B cell (primary cell): ENCODE measurements around the gene PROC. TPM values are rescaled to one million over a fixed set of nuclear protein-coding genes. Genes with fewer than 3 reads are reported as not detected.

ENCODE experiments used
- ATAC-seq: fragments of 200-7000 bp; cut with Tn5 transposase; one replicate; pipeline ENCODE4 v1.10.0; 2021; ENCODE audit warnings: low read depth, mild to moderate bottlenecking, moderate number of reproducible peaks, moderate library complexity
- CTCF ChIA-PET: fragments of 350-600 bp; sonication (Branson Sonifier 250); formaldehyde crosslinking; loops from one replicate; lab custom pipeline; 2021; ENCODE audit warnings: antibody characterized with exemption, inconsistent platforms; lab: Charles Lee
- POLR2A ChIA-PET: fragments of 350-600 bp; sonication (Branson Sonifier 250); formaldehyde crosslinking; loops from one replicate; lab custom pipeline; 2021; ENCODE audit warnings: antibody characterized with exemption; lab: Charles Lee
- DNase-seq: peaks from one replicate; pipeline ENCODE4 v3.0.0; 2013
- H2AFZ ChIP-seq: 2 replicates; pipeline ENCODE4 v1.6.1; 2012; ENCODE audit warnings: mild to moderate bottlenecking, low read depth, low read length; ENCODE audit not compliant: insufficient read depth, poor library complexity, severe bottlenecking
- H3K27ac ChIP-seq, 2 donors: 1 replicate in 1 of 2; 2 replicates in 1 of 2; pipeline ENCODE4 v1.5.1; 2012 to 2013; ENCODE audit warnings: low read length in 2 of 2, mild to moderate bottlenecking in 2 of 2, moderate library complexity in 1 of 2
- H3K27me3 ChIP-seq, 4 experiments: fragments of 200-600 bp in 1 of 4; sonication (generic) in 1 of 4; replicated peaks in 1 of 4; 1 replicate in 2 of 4; 2 replicates in 2 of 4; pipeline versions ENCODE4 v1.6.1 to v1.7.0; 2013 to 2016; ENCODE audit warnings: low read length in 3 of 4, mild to moderate bottlenecking in 2 of 4, mixed read lengths in 1 of 4, moderate library complexity in 1 of 4; ENCODE audit not compliant: insufficient read depth in 4 of 4, control insufficient read depth in 3 of 4; ENCODE audit errors: control extremely low read depth in 1 of 4
- H3K36me3 ChIP-seq, 2 experiments: replicated peaks in 1 of 2; 1 replicate in 1 of 2; 2 replicates in 1 of 2; pipeline versions ENCODE4 v1.6.1 to v1.7.1; 2013; ENCODE audit warnings: low read length in 1 of 2; ENCODE audit not compliant: insufficient read depth in 2 of 2, control insufficient read depth in 1 of 2; ENCODE audit errors: control extremely low read depth in 1 of 2, extremely low read depth in 1 of 2
- H3K4me1 ChIP-seq, 2 donors: fragments of 200-600 bp in 1 of 2; sonication (generic) in 1 of 2; 1 replicate in 1 of 2; 2 replicates in 1 of 2; pipeline versions ENCODE4 v1.5.1 to v1.6.1; 2013 to 2017; ENCODE audit warnings: low read length in 2 of 2; ENCODE audit not compliant: control insufficient read depth in 2 of 2, insufficient read depth in 2 of 2
- H3K4me2 ChIP-seq: replicated peaks from 2 replicates; pipeline ENCODE3; 2012; ENCODE audit warnings: mild to moderate bottlenecking, low read depth, low read length; ENCODE audit not compliant: poor library complexity, severe bottlenecking
- H3K4me3 ChIP-seq, 5 experiments: fragments of 200-600 bp in 1 of 5; sonication (generic) in 1 of 5; 1 replicate in 3 of 5; 2 replicates in 2 of 5; pipeline versions ENCODE4 v1.5.1 to v1.7.0; 2011 to 2016; ENCODE audit warnings: low read length in 4 of 5, mild to moderate bottlenecking in 4 of 5, low read depth in 2 of 5, control low read depth in 1 of 5, moderate library complexity in 1 of 5; ENCODE audit not compliant: insufficient read depth in 1 of 5; ENCODE audit errors: control extremely low read depth in 1 of 5, extremely low read depth in 1 of 5
- H3K79me2 ChIP-seq: fragments of 200-600 bp; sonication (generic); one replicate; pipeline ENCODE4 v1.6.0; 2016; ENCODE audit warnings: low read length; ENCODE audit not compliant: control insufficient read depth, insufficient read depth
- H3K9ac ChIP-seq: fragments of 200-600 bp; sonication (generic); 2 replicates; pipeline ENCODE4 v1.6.1; 2017; ENCODE audit warnings: mild to moderate bottlenecking, low read length, moderate library complexity
- H3K9me3 ChIP-seq, 3 donors: one replicate each; pipeline versions ENCODE4 v1.6.1 to v1.7.1; 2013; ENCODE audit warnings: low read length in 2 of 3; ENCODE audit not compliant: control insufficient read depth in 2 of 3, insufficient read depth in 1 of 3; ENCODE audit errors: control extremely low read depth in 1 of 3
- H4K20me1 ChIP-seq: 2 replicates; pipeline ENCODE4 v1.6.0; 2012; ENCODE audit warnings: mild to moderate bottlenecking, low read length; ENCODE audit not compliant: insufficient read depth, control insufficient read depth, poor library complexity, severe bottlenecking
- H3K27ac Mint-ChIP-seq: one replicate; pipeline ENCODE4 v1.8.0; 2021; ENCODE audit warnings: mixed read lengths
- H3K27me3 Mint-ChIP-seq: one replicate; pipeline ENCODE4 v1.8.0; 2021; ENCODE audit warnings: mixed read lengths
- H3K4me1 Mint-ChIP-seq: one replicate; pipeline ENCODE4 v1.8.0; 2021; ENCODE audit warnings: mixed read lengths
- H3K4me3 Mint-ChIP-seq: one replicate; pipeline ENCODE4 v1.8.0; 2021; ENCODE audit warnings: mixed read lengths
- H3K9me3 Mint-ChIP-seq: one replicate; pipeline ENCODE4 v1.8.0; 2022; ENCODE audit warnings: mixed read lengths; ENCODE audit not compliant: insufficient read depth
- EZH2 ChIP-seq: IDR thresholded peaks from 2 replicates; pipeline ENCODE4 v1.6.1; 2012; ENCODE audit warnings: borderline replicate concordance, low read depth, mild to moderate bottlenecking, moderate library complexity, low read length; ENCODE audit not compliant: insufficient read depth, poor library complexity, severe bottlenecking
- WGBS: methylation state at CpG from one replicate; pipeline ENCODE4 v1.1.5; 2013; ENCODE audit warnings: missing lambda C conversion rate; ENCODE audit not compliant: insufficient coverage; 5-methylcytosine and 5-hydroxymethylcytosine counted together
- intact Hi-C: fragments of 100-400 bp; cut with micrococcal nuclease; formaldehyde crosslinking; loops from one replicate; pipeline ENCODE4 v1.10.0; 2022
- polyA plus RNA-seq: library from polyadenylated mRNA; depleted of rRNA; stranded (reverse); fragments of >200 nt; gene quantifications from 2 replicates; pipeline ENCODE4 v1.2.3, GENCODE V29; 2012
- total RNA-seq, 2 donors: library from RNA; stranded (reverse); fragments of 120-200 nt in 1 of 2; gene quantifications; 1 replicate in 1 of 2; 2 replicates in 1 of 2; pipeline versions ENCODE4 v1.2.3 to v1.2.4, GENCODE V29; 2013 to 2022
- TF ChIP-seq, protein P1 (sequence below): fragments of 200-600 bp; IDR thresholded peaks from one replicate; pipeline ENCODE4 v1.8.0; 2022; ENCODE audit warnings: antibody characterized with exemption, mild to moderate bottlenecking

PROC gene
- total and polyA plus RNA-seq, 2 donors (not counting 1 experiment from before 2014, with no cell fraction given): 0.40 TPM; not detected in 1

DNA sequence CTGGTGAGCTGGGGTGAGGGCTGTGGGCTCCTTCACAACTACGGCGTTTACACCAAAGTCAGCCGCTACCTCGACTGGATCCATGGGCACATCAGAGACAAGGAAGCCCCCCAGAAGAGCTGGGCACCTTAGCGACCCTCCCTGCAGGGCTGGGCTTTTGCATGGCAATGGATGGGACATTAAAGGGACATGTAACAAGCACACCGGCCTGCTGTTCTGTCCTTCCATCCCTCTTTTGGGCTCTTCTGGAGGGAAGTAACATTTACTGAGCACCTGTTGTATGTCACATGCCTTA, 10.5 kb downstream of the PROC start:
- DNase-seq (no peak), ATAC-seq (no peak)
- Histone ChIP-seq H4K20me1 (no peaks in the 10 kb centered on the region), H3K4me2 (no peak overlapping the region), H3K27ac (no peak overlapping the region), H2AFZ (no peak overlapping the region), H3K79me2 (no peaks in the 10 kb centered on the region), H3K36me3 (no peaks in the 10 kb centered on the region), H3K4me3 (no peak overlapping the region), H3K4me1 (peaks cover 0 to under 1% of the 10 kb centered on the region in 2 donors), H3K9me3 (no peaks in the 10 kb centered on the region), H3K27me3 (peaks cover 0 to under 1% (median 0%) of the 10 kb centered on the region in 4 experiments), H3K9ac (no peak overlapping the region)
- ChIA-PET POLR2A (no interaction called here), CTCF (interaction anchor here (1.2 kb wide), 1 partner anchor 50 kb away, joined by 4 read pairs; no protein-coding TSS in a partner anchor)
- Mint-ChIP-seq H3K4me1 (peaks cover 3% of the 10 kb centered on the region), H3K27me3 (no peaks in the 10 kb centered on the region), H3K27ac (no peak overlapping the region), H3K4me3 (no peak overlapping the region), H3K9me3 (no peaks in the 10 kb centered on the region)
- 100% methylated on average over 5 of the region's 6 CpGs for WGBS
- TF ChIP-seq, protein P1, sequence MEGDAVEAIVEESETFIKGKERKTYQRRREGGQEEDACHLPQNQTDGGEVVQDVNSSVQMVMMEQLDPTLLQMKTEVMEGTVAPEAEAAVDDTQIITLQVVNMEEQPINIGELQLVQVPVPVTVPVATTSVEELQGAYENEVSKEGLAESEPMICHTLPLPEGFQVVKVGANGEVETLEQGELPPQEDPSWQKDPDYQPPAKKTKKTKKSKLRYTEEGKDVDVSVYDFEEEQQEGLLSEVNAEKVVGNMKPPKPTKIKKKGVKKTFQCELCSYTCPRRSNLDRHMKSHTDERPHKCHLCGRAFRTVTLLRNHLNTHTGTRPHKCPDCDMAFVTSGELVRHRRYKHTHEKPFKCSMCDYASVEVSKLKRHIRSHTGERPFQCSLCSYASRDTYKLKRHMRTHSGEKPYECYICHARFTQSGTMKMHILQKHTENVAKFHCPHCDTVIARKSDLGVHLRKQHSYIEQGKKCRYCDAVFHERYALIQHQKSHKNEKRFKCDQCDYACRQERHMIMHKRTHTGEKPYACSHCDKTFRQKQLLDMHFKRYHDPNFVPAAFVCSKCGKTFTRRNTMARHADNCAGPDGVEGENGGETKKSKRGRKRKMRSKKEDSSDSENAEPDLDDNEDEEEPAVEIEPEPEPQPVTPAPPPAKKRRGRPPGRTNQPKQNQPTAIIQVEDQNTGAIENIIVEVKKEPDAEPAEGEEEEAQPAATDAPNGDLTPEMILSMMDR: no peak
- TF ChIP-seq EZH2: no peak
- intact Hi-C loops: no loop called here

DNA sequence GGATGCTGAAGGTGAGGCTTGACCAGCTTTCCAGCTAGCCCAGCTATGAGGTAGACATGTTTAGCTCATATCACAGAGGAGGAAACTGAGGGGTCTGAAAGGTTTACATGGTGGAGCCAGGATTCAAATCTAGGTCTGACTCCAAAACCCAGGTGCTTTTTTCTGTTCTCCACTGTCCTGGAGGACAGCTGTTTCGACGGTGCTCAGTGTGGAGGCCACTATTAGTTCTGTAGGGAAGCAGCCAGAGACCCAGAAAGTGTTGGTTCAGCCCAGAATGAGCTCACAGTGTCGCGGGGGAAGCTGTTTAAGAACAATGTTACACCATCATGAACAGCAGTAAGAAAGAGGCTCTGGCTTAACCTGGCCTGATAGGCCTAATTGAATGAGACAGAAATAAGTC, 11.1 kb downstream of the PROC start:
- Mint-ChIP-seq H3K4me1 (no peaks in the 10 kb centered on the region), H3K27ac (no peak overlapping the region), H3K27me3 (no peaks in the 10 kb centered on the region), H3K9me3 (no peaks in the 10 kb centered on the region), H3K4me3 (no peak overlapping the region)
- Histone ChIP-seq H3K4me1 (no peaks in the 10 kb centered on the region), H3K36me3 (no peaks in the 10 kb centered on the region), H3K27ac (no peak overlapping the region), H4K20me1 (no peaks in the 10 kb centered on the region), H3K9me3 (no peaks in the 10 kb centered on the region), H2AFZ (no peak overlapping the region), H3K4me2 (no peak overlapping the region), H3K4me3 (no peak overlapping the region), H3K27me3 (no peaks in the 10 kb centered on the region), H3K9ac (no peak overlapping the region), H3K79me2 (no peaks in the 10 kb centered on the region)
- ATAC-seq: no peak
- DNase-seq: no peak
- CTCF ChIA-PET: interaction anchor here (1.2 to 1.4 kb wide), 2 partner anchors 43 to 49 kb away, joined by 3 to 4 read pairs; no protein-coding TSS in a partner anchor
- no peak for TF ChIP-seq EZH2
- TF ChIP-seq, protein P1: no peak
- intact Hi-C loops: no loop called here
- POLR2A ChIA-PET: no interaction called here
- 95% methylated on average over 4 of the region's 4 CpGs for WGBS
